Esophagus squamous epithelium (tissue), 4 donors: ENCODE results near the gene GREM2.

Experiments used
- CTCF ChIP-seq, 6 experiments: fragments of 450-650 bp in 4 of 6; fragments of 200-600 bp in 2 of 6; sonication (generic) in 2 of 6; IDR thresholded peaks; one replicate each; pipeline ENCODE4 v1.5.1; 2016 to 2019; ENCODE audit warnings: antibody characterized with exemption in 6 of 6, mild to moderate bottlenecking in 4 of 6, moderate library complexity in 4 of 6
- POLR2A ChIP-seq, 4 donors: fragments of 450-650 bp; IDR thresholded peaks; one replicate each; pipeline ENCODE4 v1.6.1; 2017; ENCODE audit warnings: antibody characterized with exemption in 4 of 4, mild to moderate bottlenecking in 4 of 4, moderate library complexity in 3 of 4

- TF ChIP-seq CTCF (IDR thresholded peaks at IDR 0.05) (no peak), POLR2A (IDR thresholded peaks at IDR 0.05) (no peak)
Measured at GRCh38 chr1:240567066-240567465, 44.9 kb downstream of the GREM2 start.
